Measurements from ENCODE around the gene TJP2.

Gene TJP2

DNA sequence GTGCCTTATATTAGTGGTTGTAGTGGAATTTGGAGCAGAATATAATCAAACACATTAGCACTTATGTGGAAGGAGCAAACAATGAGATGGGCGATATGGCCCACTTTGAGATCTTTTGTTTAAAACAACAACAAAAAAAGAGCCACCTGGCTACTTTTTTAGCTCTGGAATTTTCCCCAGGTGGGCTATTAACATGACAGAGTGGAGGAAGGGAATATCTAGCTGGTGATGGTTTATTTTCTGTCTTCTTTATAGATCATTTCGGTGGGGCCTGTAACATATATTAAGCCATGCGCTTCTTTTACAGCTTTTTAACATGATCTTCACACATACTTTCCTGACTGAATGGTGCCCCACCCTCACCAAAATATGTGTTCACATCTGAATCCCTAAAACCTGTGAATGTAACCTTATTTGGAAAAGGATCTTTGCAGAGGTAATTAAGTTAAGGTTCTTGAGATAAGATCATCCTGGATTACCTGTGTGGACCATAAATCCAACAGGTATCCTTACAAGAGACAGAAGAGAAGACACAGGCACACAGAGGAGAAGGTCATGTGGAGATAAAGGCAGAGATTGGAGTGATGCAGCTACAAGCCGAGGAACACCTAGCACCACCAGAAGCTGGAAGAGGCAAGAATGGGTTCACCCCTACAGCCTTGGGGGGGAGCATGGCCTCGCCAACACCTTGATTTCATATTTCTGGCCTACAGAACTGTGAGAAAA, 134.3 kb downstream of the TJP2 start:
- H3K4me3 ChIP-seq (ENCODE audit: low read depth, low read length) = no peak overlapping the region
- DNase-seq (ENCODE audit: low read depth) = no peak

DNA sequence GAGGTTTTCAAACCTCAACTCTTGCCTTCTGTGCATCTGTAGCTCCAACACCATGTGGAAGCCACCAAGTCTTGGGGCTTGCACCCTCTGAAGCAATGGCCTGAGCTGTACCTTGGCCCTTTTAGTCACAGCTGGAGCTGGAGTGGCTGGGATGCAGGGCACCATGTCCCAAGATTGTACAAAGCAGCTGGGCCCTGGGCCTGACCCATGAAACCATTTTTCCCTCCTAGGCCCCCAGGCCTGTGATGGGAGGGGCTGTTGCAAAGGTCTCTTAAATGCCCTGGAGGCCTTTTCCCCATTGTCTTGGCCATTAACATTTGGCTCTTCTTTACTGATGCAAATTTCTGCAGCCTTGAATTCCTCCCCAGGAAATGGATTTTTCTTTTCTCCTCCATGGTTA, 139.1 kb downstream of the TJP2 start:
- no peak for DNase-seq (ENCODE audit: low read depth)
- H3K4me3 ChIP-seq (ENCODE audit: low read depth, low read length) = no peak overlapping the region

DNA sequence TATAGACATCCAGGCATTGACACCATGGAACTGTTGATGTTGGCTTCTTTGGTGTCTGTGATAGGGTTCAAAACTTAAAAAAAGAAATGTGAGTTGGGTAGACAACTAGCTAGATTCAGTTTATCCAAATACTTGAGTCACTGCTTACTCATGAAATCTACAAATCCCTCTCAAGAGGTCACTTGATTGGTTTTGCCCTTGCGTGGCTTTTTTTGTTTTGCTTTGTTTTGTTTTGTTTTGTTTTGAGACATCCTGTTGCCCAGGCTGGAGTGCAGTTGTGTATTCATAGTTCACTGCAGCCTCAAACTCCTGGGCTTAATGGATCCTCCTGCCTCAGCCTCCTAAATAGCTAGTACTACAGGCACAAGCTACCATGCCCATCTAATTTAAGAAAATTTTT, 140.5 kb downstream of the TJP2 start:
- no peak for DNase-seq (ENCODE audit: low read depth)

DNA sequence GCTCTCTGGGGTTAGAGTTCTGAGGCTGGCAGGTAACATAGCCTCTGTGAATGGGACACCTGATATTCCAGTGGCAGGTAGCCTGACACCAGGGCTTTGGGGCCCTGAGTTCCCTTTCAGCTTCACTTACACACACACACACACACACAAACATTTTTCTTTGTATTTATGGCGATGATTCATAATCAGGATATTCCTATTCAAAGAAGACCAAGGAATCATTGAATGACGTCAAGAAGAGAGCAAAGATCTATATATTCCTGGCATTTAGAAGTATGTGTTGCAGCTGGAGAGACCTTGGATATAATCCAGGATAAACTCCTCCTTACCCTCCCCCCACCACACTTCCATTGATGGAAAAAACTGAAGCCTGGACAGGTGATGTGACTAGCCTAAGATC, 143.0 kb downstream of the TJP2 start:
- H3K4me3 ChIP-seq (ENCODE audit: low read depth, low read length) = no peak overlapping the region
- DNase-seq (ENCODE audit: low read depth) = no peak

More for the DNA sequence above, 140.5 kb downstream of the TJP2 start:
- H3K4me3 ChIP-seq (ENCODE audit: low read depth, low read length) = no peak overlapping the region

DNA sequence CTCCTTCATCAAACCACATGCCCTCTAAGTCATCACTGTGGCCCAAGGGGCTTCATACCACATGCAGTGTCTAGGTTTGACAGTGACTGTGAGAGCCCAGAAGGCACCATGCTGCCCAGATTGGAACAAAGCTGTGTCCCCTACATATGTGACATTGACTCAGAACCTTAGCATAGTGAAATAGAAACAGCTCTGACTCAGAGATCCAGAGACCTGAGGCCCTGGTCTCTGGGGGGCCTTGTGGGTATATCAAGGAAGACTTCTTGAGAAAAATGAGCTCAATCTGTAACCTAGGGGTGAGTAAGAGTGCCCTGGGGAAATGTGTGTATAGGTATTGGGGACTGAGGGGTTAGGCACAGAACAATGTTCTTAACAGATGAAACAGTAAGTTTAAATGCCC, 143.8 kb downstream of the TJP2 start:
- DNase-seq (ENCODE audit: low read depth) = no peak
- no peak overlapping the region for H3K4me3 ChIP-seq (ENCODE audit: low read depth, low read length)

DNA sequence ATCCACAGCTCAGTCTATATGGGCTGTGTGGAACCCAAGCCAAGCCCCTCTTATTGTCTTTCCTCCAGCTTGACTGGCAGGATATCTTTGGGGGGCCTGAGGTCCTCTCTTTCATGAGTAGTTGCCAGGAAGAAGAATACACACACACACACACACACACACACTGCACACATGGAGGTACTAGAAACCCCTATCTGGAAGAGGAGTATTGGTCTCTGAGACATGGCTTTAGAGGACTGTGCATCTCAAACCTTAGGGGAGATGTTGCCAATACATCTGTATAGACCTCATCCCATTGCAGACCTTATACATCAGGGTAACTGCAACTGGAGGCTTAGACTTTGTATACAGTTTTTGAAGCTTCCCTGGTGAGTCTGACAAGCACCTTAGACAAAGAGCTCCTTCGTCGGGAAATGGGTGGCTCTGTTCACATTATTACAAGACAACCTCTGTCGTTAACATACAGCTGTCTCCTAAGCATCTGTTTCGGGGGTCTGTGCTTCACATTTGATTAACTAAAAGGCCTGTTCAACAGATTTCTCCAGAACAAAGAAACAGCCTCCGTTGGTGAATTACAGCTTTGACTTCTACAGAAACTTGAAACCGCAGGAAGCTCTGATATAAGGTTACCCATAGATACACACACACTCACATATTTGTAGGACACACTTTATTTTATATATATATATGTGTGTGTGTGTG, 145.4 kb downstream of the TJP2 start:
- H3K4me3 ChIP-seq (ENCODE audit: low read depth, low read length) = no peak overlapping the region
- no peak for DNase-seq (ENCODE audit: low read depth)

DNA sequence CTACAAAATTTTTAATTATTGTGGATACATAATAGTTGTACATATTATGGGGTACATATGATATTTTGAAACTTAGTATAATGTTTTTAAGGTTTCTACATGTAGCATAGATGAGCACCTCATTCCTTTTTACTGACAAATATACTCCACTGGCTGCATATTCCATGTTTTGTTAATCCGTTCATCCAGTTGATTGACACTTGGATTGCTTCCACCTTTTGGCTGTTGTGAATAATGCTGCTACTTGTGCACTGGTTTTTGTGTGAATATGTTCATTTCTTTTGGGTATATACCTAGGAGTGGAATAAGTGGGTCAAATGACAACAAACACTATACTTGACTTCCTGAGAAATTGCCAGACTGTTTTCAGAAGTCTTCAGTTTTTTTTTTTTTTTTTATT, 148.2 kb downstream of the TJP2 start:
- DNase-seq (ENCODE audit: low read depth) = no peak
- no peak overlapping the region for H3K4me3 ChIP-seq (ENCODE audit: low read depth, low read length)

DNA sequence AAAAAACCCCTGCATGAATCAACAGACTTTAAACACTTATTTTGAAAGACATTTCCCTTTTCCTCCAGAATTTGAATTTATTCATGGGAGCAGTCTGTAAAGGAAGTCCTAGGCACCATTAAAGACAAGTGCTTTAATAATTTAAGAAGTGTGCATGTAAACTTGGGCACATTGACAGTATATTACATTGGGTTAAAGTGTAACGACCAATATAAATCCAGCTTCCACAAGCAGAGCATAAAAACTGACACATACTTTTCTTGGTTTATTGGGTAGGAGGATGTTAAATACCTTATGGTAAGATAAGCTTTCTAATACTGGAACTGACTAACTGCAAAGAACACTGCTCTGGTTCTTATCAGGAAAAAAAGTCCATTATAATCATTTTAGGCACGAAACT, 149.8 kb downstream of the TJP2 start:
- H3K4me3 ChIP-seq (ENCODE audit: low read depth, low read length) = no peak overlapping the region
- no peak for DNase-seq (ENCODE audit: low read depth)

Data from skeletal muscle cell (primary cell).